Endodermal cell (in vitro differentiated cells): ENCODE measurements around the gene EDN2. TPM values are rescaled to one million over a fixed set of nuclear protein-coding genes. Genes with fewer than 3 reads are reported as not detected.
A peak's percentile ranks its signal among the peaks of the same experiment; 100 is the strongest.

Source experiments
- DNase-seq: peaks from one replicate; pipeline ENCODE4 v3.0.0-alpha.2; 2017
- H3K27ac ChIP-seq: 2 replicates; pipeline ENCODE4 v1.5.1; 2013; ENCODE audit warnings: mild to moderate bottlenecking, low read depth, low read length, moderate library complexity
- H3K27me3 ChIP-seq: 2 replicates; pipeline ENCODE4 v1.6.1; 2013; ENCODE audit warnings: mild to moderate bottlenecking, low read length, moderate library complexity; ENCODE audit not compliant: insufficient read depth, control insufficient read depth, poor library complexity, severe bottlenecking
- H3K36me3 ChIP-seq: 2 replicates; pipeline ENCODE4 v1.7.0; 2013; ENCODE audit warnings: mild to moderate bottlenecking, low read length, moderate library complexity; ENCODE audit not compliant: control insufficient read depth, insufficient read depth
- H3K4me1 ChIP-seq: one replicate; pipeline ENCODE4 v1.7.0; 2013; ENCODE audit warnings: low read length; ENCODE audit not compliant: control insufficient read depth, insufficient read depth
- H3K4me3 ChIP-seq: 2 replicates; pipeline ENCODE4 v1.5.1; 2013; ENCODE audit warnings: mild to moderate bottlenecking, low read length, moderate library complexity
- H3K9ac ChIP-seq: 2 replicates; pipeline ENCODE4 v1.6.1; 2013; ENCODE audit warnings: mild to moderate bottlenecking, low read length, moderate library complexity; ENCODE audit not compliant: poor library complexity, severe bottlenecking; ENCODE audit errors: extremely low read depth
- H3K9me3 ChIP-seq: 2 replicates; pipeline ENCODE4 v1.6.1; 2013; ENCODE audit warnings: mild to moderate bottlenecking, low read length, moderate library complexity; ENCODE audit not compliant: control insufficient read depth
- H3K27ac Mint-ChIP-seq: 2 replicates; pipeline ENCODE4 v1.8.0; 2020; ENCODE audit warnings: mixed read lengths
- H3K27me3 Mint-ChIP-seq: 2 replicates; pipeline ENCODE4 v1.8.0; 2021; ENCODE audit warnings: mild to moderate bottlenecking, mixed read lengths; ENCODE audit not compliant: insufficient read depth
- H3K36me3 Mint-ChIP-seq: 2 replicates; pipeline ENCODE4 v1.8.0; 2020; ENCODE audit warnings: low read depth, mixed read lengths
- H3K4me1 Mint-ChIP-seq: 2 replicates; pipeline ENCODE4 v1.8.0; 2020; ENCODE audit warnings: mixed read lengths
- H3K4me3 Mint-ChIP-seq: 2 replicates; pipeline ENCODE4 v1.8.0; 2020; ENCODE audit warnings: mild to moderate bottlenecking, moderate library complexity, mixed read lengths
- H3K9me3 Mint-ChIP-seq: 2 replicates; pipeline ENCODE4 v1.8.0; 2020; ENCODE audit warnings: mild to moderate bottlenecking, mixed read lengths
- CTCF ChIP-seq: fragments of 200-600 bp; sonication (generic); conservative IDR thresholded peaks from 2 replicates; pipeline ENCODE4 v1.5.0; 2021; ENCODE audit warnings: antibody characterized with exemption, mild to moderate bottlenecking
- WGBS, 2 experiments: methylation state at CpG; one replicate each; pipeline versions ENCODE4 v1.1.5 to v1.1.7; 2013; ENCODE audit warnings: missing lambda C conversion rate in 2 of 2, mixed read lengths in 1 of 2; ENCODE audit not compliant: insufficient coverage in 1 of 2, insufficient read length in 1 of 2; 5-methylcytosine and 5-hydroxymethylcytosine counted together
- total RNA-seq, 2 donors: library from RNA; stranded (reverse); fragmentation: NEBNext Ultra II Directional in 1 of 2; extraction: Animal tissue kit (Norgen Biotek cat#: 25700) in 1 of 2; gene quantifications; 2 replicates in 1 of 2; 3 replicates in 1 of 2; pipeline ENCODE4 v1.2.1, GENCODE V29; 2021

The EDN2 gene
- total RNA-seq, 2 donors from 2014 or later, result not detected

- TF ChIP-seq CTCF, result no peak
- WGBS, 2 experiments, result 93 to 100% methylated on average over 1 to 5 of the region's 5 CpGs
- no peak overlapping the region for H3K9ac ChIP-seq
- peaks cover 8% of the 10 kb centered on the region for H3K4me1 ChIP-seq
- no peaks in the 10 kb centered on the region for H3K9me3 ChIP-seq
- H3K27me3 ChIP-seq, result no peaks in the 10 kb centered on the region
- Mint-ChIP-seq H3K9me3 (no peaks in the 10 kb centered on the region), H3K27me3 (peaks cover 14% of the 10 kb centered on the region), H3K27ac (no peak overlapping the region), H3K36me3 (no peaks in the 10 kb centered on the region), H3K4me1 (peaks cover 9% of the 10 kb centered on the region), H3K4me3 (no peak overlapping the region)
- no peak for DNase-seq
- H3K4me3 ChIP-seq, result no peak overlapping the region
- H3K27ac ChIP-seq, result no peak overlapping the region
- H3K36me3 ChIP-seq, result no peaks in the 10 kb centered on the region
These were observed 8.6 kb upstream of the EDN2 start for GRCh38 chr1:41493117-41493536.

- H3K4me3 Mint-ChIP-seq, result no peak overlapping the region
- no peak overlapping the region for H3K9ac ChIP-seq
- peak; percentile 89 for DNase-seq
- peaks cover 13% of the 10 kb centered on the region for H3K4me1 Mint-ChIP-seq
- H3K4me1 ChIP-seq, result peaks cover 8% of the 10 kb centered on the region
- H3K9me3 ChIP-seq, result no peaks in the 10 kb centered on the region
- H3K9me3 Mint-ChIP-seq, result no peaks in the 10 kb centered on the region
- 76 to 77% methylated on average over 5 to 7 of the region's 7 CpGs for WGBS, 2 experiments
- H3K27me3 Mint-ChIP-seq, result peaks cover 14% of the 10 kb centered on the region
- TF ChIP-seq CTCF, result peak; percentile 88
- no peaks in the 10 kb centered on the region for H3K27me3 ChIP-seq
- no peaks in the 10 kb centered on the region for H3K36me3 Mint-ChIP-seq
- H3K36me3 ChIP-seq, result no peaks in the 10 kb centered on the region
- no peak overlapping the region for H3K27ac Mint-ChIP-seq
- H3K27ac ChIP-seq, result no peak overlapping the region
- no peak overlapping the region for H3K4me3 ChIP-seq
These were observed 7.9 kb upstream of the EDN2 start for GRCh38 chr1:41492341-41492848.

- H3K4me3 Mint-ChIP-seq, result no peak overlapping the region
- H3K9me3 ChIP-seq, result no peaks in the 10 kb centered on the region
- no peaks in the 10 kb centered on the region for H3K9me3 Mint-ChIP-seq
- H3K27ac Mint-ChIP-seq, result no peak overlapping the region
- no peak for TF ChIP-seq CTCF
- 83 to 85% methylated on average over 1 to 2 of the region's 2 CpGs for WGBS, 2 experiments
- H3K27me3 Mint-ChIP-seq, result peaks cover 12% of the 10 kb centered on the region
- peaks cover 24% of the 10 kb centered on the region for H3K4me1 Mint-ChIP-seq
- no peak overlapping the region for H3K9ac ChIP-seq
- H3K36me3 ChIP-seq, result no peaks in the 10 kb centered on the region
- H3K4me1 ChIP-seq, result peaks cover 14% of the 10 kb centered on the region
- no peak for DNase-seq
- no peaks in the 10 kb centered on the region for H3K36me3 Mint-ChIP-seq
- H3K27me3 ChIP-seq, result no peaks in the 10 kb centered on the region
- H3K27ac ChIP-seq, result no peak overlapping the region
- no peak overlapping the region for H3K4me3 ChIP-seq
These were observed 6.4 kb upstream of the EDN2 start for GRCh38 chr1:41490911-41491310.
